ENCODE results near the gene INSRR. TPM values are rescaled to one million over a fixed set of nuclear protein-coding genes. Genes with fewer than 3 reads are reported as not detected.

The INSRR gene
- total RNA-seq, 1 donor from 2014 or later: not detected

- TF ChIP-seq CTCF (conservative IDR thresholded peaks at IDR 0.05; ENCODE audit: low read depth, low read length): no peak
- H3K4me3 ChIP-seq (ENCODE audit: low read depth, low read length): no peak overlapping the region
- DNase-seq (ENCODE audit: low read depth): no peak
These were observed 15.8 kb upstream of the INSRR start for GRCh38 chr1:156874572-156875340.

- no peak for DNase-seq (ENCODE audit: low read depth)
- TF ChIP-seq CTCF (conservative IDR thresholded peaks at IDR 0.05; ENCODE audit: low read depth, low read length): no peak
- no peak overlapping the region for H3K4me3 ChIP-seq (ENCODE audit: low read depth, low read length)
These were observed 15.2 kb upstream of the INSRR start for GRCh38 chr1:156874142-156874541.

GRCh38 chr1:156873659-156874058 lies 14.7 kb upstream of the INSRR start:
- DNase-seq (ENCODE audit: low read depth): no peak
- no peak for TF ChIP-seq CTCF (conservative IDR thresholded peaks at IDR 0.05; ENCODE audit: low read depth, low read length)
- H3K4me3 ChIP-seq (ENCODE audit: low read depth, low read length): no peak overlapping the region

DNA sequence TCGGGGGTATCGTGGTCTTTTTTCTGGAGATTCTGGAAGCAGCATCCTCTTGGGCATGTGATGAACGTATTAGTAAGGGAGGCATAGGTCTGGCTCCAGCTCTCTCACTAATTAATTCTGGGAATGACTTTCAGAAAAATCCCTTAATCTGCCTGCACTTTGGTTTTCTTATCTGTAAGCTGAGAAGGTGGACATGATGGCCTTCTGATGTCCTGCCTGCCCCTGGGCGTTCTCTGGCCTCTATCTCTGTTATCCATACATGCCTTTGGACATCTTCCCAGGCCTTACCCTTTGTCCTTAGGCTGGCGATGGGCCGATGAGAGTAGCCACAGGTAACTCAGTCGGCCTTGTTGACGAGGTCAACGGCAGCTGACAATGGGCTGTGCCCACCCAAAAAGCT lies 10.5 kb upstream of the INSRR start:
- H3K4me3 ChIP-seq (ENCODE audit: low read depth, low read length): no peak overlapping the region
- no peak for DNase-seq (ENCODE audit: low read depth)
- TF ChIP-seq CTCF (conservative IDR thresholded peaks at IDR 0.05; ENCODE audit: low read depth, low read length): no peak

- DNase-seq (ENCODE audit: low read depth): no peak
- TF ChIP-seq CTCF (conservative IDR thresholded peaks at IDR 0.05; ENCODE audit: low read depth, low read length): no peak
These were observed 9.4 kb upstream of the INSRR start for GRCh38 chr1:156868341-156868740.

GRCh38 chr1:156866249-156866909 lies 7.5 kb upstream of the INSRR start:
- no peak overlapping the region for H3K4me3 ChIP-seq (ENCODE audit: low read depth, low read length)
- TF ChIP-seq CTCF (conservative IDR thresholded peaks at IDR 0.05; ENCODE audit: low read depth, low read length): no peak
- no peak for DNase-seq (ENCODE audit: low read depth)

More at GRCh38 chr1:156868341-156868740, 9.4 kb upstream of the INSRR start:
- no peak overlapping the region for H3K4me3 ChIP-seq (ENCODE audit: low read depth, low read length)

Data from epithelial cell of proximal tubule (primary cell).